Smooth muscle cell (in vitro differentiated cells): ENCODE data around the gene PLEKHG3. TPM values are rescaled to one million over a fixed set of nuclear protein-coding genes. Genes with fewer than 3 reads are reported as not detected.

Experiments used
- DNase-seq: peaks from one replicate; lab custom pipeline; 2025; ENCODE audit not compliant: unreplicated experiment; lab: John Stamatoyannopoulos, UW
- H2AFZ ChIP-seq: fragments of 200-600 bp; sonication (generic); 2 replicates; pipeline ENCODE4 v1.6.0; 2016; ENCODE audit warnings: antibody characterized with exemption, low read depth, mild to moderate bottlenecking
- H3F3A ChIP-seq: fragments of 200-600 bp; sonication (generic); 2 replicates; pipeline ENCODE4 v1.6.0; 2017; ENCODE audit warnings: antibody characterized with exemption, low read depth
- H3K27ac ChIP-seq: fragments of 200-600 bp; sonication (generic); 2 replicates; pipeline ENCODE4 v1.5.1; 2016; ENCODE audit warnings: low read depth, mild to moderate bottlenecking
- H3K27me3 ChIP-seq: fragments of 200-600 bp; sonication (generic); 2 replicates; pipeline ENCODE4 v1.6.1; 2016; ENCODE audit warnings: low read depth, mild to moderate bottlenecking
- H3K36me3 ChIP-seq: fragments of 200-600 bp; sonication (generic); 2 replicates; pipeline ENCODE4 v1.5.1; 2016; ENCODE audit warnings: low read depth
- H3K4me1 ChIP-seq: fragments of 200-600 bp; sonication (generic); 2 replicates; pipeline ENCODE4 v1.5.1; 2016; ENCODE audit warnings: low read depth
- H3K4me2 ChIP-seq: fragments of 200-600 bp; sonication (generic); 2 replicates; pipeline ENCODE4 v1.6.0; 2016; ENCODE audit warnings: mild to moderate bottlenecking
- H3K4me3 ChIP-seq: fragments of 200-600 bp; sonication (generic); 2 replicates; pipeline ENCODE4 v1.5.1; 2016; ENCODE audit warnings: mild to moderate bottlenecking
- H3K79me2 ChIP-seq: fragments of 200-600 bp; sonication (generic); 2 replicates; pipeline ENCODE4 v1.6.0; 2016; ENCODE audit warnings: low read depth, mild to moderate bottlenecking
- H3K9ac ChIP-seq: fragments of 200-600 bp; sonication (generic); 2 replicates; pipeline ENCODE4 v1.6.0; 2016; ENCODE audit warnings: low read depth
- H3K9me3 ChIP-seq: fragments of 200-600 bp; sonication (generic); replicated peaks from 2 replicates; pipeline ENCODE4 v1.5.1; 2016; ENCODE audit warnings: low read depth
- H4K20me1 ChIP-seq: fragments of 200-600 bp; sonication (generic); 2 replicates; pipeline ENCODE4 v1.6.0; 2016; ENCODE audit warnings: low read depth
- WGBS: methylation state at CpG from one replicate; pipeline ENCODE4 v1.1.7; 2016; ENCODE audit warnings: low lambda C conversion rate; 5-methylcytosine and 5-hydroxymethylcytosine counted together
- polyA plus RNA-seq: library from polyadenylated mRNA; unstranded; fragments of >200 nt; fragmentation: Nextera tagmentation; extraction: Ambion mirVana; gene quantifications from 2 replicates; pipeline ENCODE4 v1.2.1, GENCODE V29; 2016
- total RNA-seq: library from RNA; depleted of rRNA; stranded (reverse); fragments of >200 nt; gene quantifications from 2 replicates; pipeline ENCODE4 v1.2.3, GENCODE V29; 2014
- TF ChIP-seq, protein P1 (sequence below): fragments of 200-600 bp; sonication (generic); IDR thresholded peaks from 2 replicates; pipeline ENCODE4 v1.5.1; 2017; ENCODE audit warnings: borderline replicate concordance, mild to moderate bottlenecking, antibody characterized with exemption; ENCODE audit not compliant: insufficient read depth, poor library complexity, severe bottlenecking

PLEKHG3 gene
- total and polyA plus RNA-seq, 2 experiments from 2014 or later, result 17.6 to 18.3 TPM

DNA sequence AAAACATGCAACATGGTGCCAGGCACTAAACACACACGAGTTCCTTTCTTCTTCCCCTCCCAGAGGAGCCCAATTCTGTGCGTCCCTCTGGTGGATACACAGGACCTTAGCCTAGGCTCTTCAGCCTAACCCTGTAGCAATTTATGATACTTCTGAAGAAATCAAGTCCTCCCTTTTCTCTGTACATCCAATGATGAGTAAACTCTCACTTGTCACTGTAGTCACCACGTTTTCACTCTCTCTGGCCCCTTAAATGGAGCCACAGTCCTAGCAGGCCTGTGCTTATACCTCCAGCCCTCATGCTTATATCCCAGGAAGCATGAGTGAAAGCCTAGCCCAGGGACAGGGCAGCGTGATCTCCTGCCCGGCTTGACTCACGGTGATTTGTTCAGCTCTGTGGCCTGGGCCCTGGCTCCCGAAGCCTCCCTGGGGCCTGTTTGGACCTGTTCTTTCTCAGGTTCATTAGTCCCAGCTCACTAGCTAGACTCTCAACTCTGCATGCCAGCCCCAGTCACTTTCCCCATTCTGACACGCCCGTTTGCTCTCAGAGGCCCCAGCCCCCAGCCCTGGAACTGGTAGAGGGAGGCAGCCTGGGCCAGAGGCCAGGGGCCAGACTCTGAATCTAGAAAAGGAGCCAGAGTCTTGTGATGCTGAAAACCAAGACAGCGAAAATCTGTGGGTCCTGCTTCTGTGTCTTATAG lies 24.1 kb upstream of the PLEKHG3 start:
- Histone ChIP-seq H3K36me3 (no peaks in the 10 kb centered on the region), H3K4me2 (no peak overlapping the region), H3F3A (peaks cover 20% of the 10 kb centered on the region), H3K79me2 (no peaks in the 10 kb centered on the region), H3K4me1 (peaks cover 16% of the 10 kb centered on the region), H3K9ac (no peak overlapping the region), H4K20me1 (no peaks in the 10 kb centered on the region), H3K27ac (peak overlapping the region; percentile 66), H2AFZ (peak overlapping the region; percentile 76), H3K4me3 (no peak overlapping the region), H3K9me3 (no peaks in the 10 kb centered on the region), H3K27me3 (no peaks in the 10 kb centered on the region)
- DNase-seq, result no peak
- WGBS, result 50% methylated on average over 10 of the region's 10 CpGs
- TF ChIP-seq, protein P1, sequence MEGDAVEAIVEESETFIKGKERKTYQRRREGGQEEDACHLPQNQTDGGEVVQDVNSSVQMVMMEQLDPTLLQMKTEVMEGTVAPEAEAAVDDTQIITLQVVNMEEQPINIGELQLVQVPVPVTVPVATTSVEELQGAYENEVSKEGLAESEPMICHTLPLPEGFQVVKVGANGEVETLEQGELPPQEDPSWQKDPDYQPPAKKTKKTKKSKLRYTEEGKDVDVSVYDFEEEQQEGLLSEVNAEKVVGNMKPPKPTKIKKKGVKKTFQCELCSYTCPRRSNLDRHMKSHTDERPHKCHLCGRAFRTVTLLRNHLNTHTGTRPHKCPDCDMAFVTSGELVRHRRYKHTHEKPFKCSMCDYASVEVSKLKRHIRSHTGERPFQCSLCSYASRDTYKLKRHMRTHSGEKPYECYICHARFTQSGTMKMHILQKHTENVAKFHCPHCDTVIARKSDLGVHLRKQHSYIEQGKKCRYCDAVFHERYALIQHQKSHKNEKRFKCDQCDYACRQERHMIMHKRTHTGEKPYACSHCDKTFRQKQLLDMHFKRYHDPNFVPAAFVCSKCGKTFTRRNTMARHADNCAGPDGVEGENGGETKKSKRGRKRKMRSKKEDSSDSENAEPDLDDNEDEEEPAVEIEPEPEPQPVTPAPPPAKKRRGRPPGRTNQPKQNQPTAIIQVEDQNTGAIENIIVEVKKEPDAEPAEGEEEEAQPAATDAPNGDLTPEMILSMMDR, result no peak

- no peaks in the 10 kb centered on the region for H3K27me3 ChIP-seq
- TF ChIP-seq, protein P1, result no peak
- peaks cover 19% of the 10 kb centered on the region for H3K4me1 ChIP-seq
- 64% methylated on average over 3 of the region's 3 CpGs for WGBS
- H3K4me2 ChIP-seq, result no peak overlapping the region
- no peaks in the 10 kb centered on the region for H3K36me3 ChIP-seq
- H3F3A ChIP-seq, result peaks cover 20% of the 10 kb centered on the region
- no peaks in the 10 kb centered on the region for H3K79me2 ChIP-seq
- no peaks in the 10 kb centered on the region for H3K9me3 ChIP-seq
- DNase-seq, result no peak
- H3K9ac ChIP-seq, result no peak overlapping the region
- H4K20me1 ChIP-seq, result no peaks in the 10 kb centered on the region
- H3K27ac ChIP-seq, result peak overlapping the region; percentile 66
- H2AFZ ChIP-seq, result peak overlapping the region; percentile 76
- H3K4me3 ChIP-seq, result no peak overlapping the region
Measured at GRCh38 chr14:64680714-64681065, 23.5 kb upstream of the PLEKHG3 start.

GRCh38 chr14:64681796-64682710 lies 22.2 kb upstream of the PLEKHG3 start:
- Histone ChIP-seq H3K27me3 (no peaks in the 10 kb centered on the region), H3F3A (peaks cover 20% of the 10 kb centered on the region), H3K9ac (no peak overlapping the region), H3K4me3 (no peak overlapping the region), H3K9me3 (no peaks in the 10 kb centered on the region), H3K79me2 (no peaks in the 10 kb centered on the region), H3K36me3 (no peaks in the 10 kb centered on the region), H2AFZ (no peak overlapping the region), H4K20me1 (no peaks in the 10 kb centered on the region), H3K4me2 (peak overlapping the region; percentile 72), H3K4me1 (peaks cover 21% of the 10 kb centered on the region), H3K27ac (peak overlapping the region; percentile 66)
- TF ChIP-seq, protein P1, result no peak
- 43% methylated on average over 15 of the region's 15 CpGs for WGBS
- peak; percentile 62 for DNase-seq
